Psoas muscle (tissue), 8 donors: ENCODE results near the gene AMBRA1. TPM values are rescaled to one million over a fixed set of nuclear protein-coding genes. Genes with fewer than 3 reads are reported as not detected.
"Not testable (repeated sequence)": the region's sequence is repeated elsewhere in the genome, so short reads cannot be mapped to it uniquely, and the experiment has no call there.

Experiments
- ATAC-seq, 4 donors: fragments of 200-7000 bp; cut with Tn5 transposase; one replicate each; pipeline ENCODE4 v1.9.1; 2020; ENCODE audit warnings: moderate library complexity in 3 of 4, mild to moderate bottlenecking in 2 of 4
- DNase-seq, 2 donors: peaks; one replicate each; pipeline ENCODE4 v3.0.0-alpha.2; 2020
- H3K27ac ChIP-seq: fragments of 200-600 bp; one replicate; pipeline ENCODE4 v1.8.0; 2022
- H3K27me3 ChIP-seq, 3 donors: fragments of 200-600 bp in 1 of 3; one replicate each; pipeline versions ENCODE4 v1.6.1 to v1.8.0; 2013 to 2022; ENCODE audit warnings: low read length in 2 of 3, mild to moderate bottlenecking in 2 of 3, moderate library complexity in 1 of 3; ENCODE audit not compliant: insufficient read depth in 3 of 3
- H3K36me3 ChIP-seq, 2 donors: fragments of 200-600 bp in 1 of 2; one replicate each; pipeline versions ENCODE4 v1.6.1 to v1.8.0; 2013 to 2022; ENCODE audit warnings: low read depth in 1 of 2, mild to moderate bottlenecking in 1 of 2, moderate library complexity in 1 of 2; ENCODE audit not compliant: insufficient read depth in 1 of 2
- H3K4me1 ChIP-seq: fragments of 200-600 bp; one replicate; pipeline ENCODE4 v1.8.0; 2022
- H3K4me3 ChIP-seq: fragments of 200-600 bp; one replicate; pipeline ENCODE4 v1.8.0; 2022; ENCODE audit warnings: mild to moderate bottlenecking
- H3K9me3 ChIP-seq: fragments of 200-600 bp; one replicate; pipeline ENCODE4 v1.8.0; 2022
- WGBS, 3 donors: extraction: QIAGEN DNeasy Blood & Tissue Kit; methylation state at CpG; one replicate each; pipeline versions ENCODE4 v1.1.6 to v1.1.7; 2013; 5-methylcytosine and 5-hydroxymethylcytosine counted together
- intact Hi-C, 2 donors: fragments of 100-400 bp; cut with DNase I; formaldehyde crosslinking; loops; one replicate each; pipeline versions ENCODE4 v1.11.0 to v1.14.2; 2022
- polyA plus RNA-seq, 3 donors: library from polyadenylated mRNA; stranded (reverse); fragments of 200-250 nt; gene quantifications; one replicate each; pipeline ENCODE4 v1.2.3, GENCODE V29; 2013
- total RNA-seq, 4 donors: library from RNA; stranded (reverse); fragmentation: NEBNext Ultra II Directional in 2 of 4; extraction: Animal tissue kit (Norgen Biotek cat#: 25700) in 2 of 4; gene quantifications; one replicate each; pipeline versions ENCODE4 v1.2.1 to v1.2.4, GENCODE V29; 2021 to 2023
- TF ChIP-seq, protein P1 (sequence below): fragments of 200-600 bp; IDR thresholded peaks from one replicate; pipeline ENCODE4 v1.8.0; 2022; ENCODE audit warnings: antibody characterized with exemption
- donor health status: healthy with polysubstance abuse.
- donor health status: DM: no; HTN: no; CAD: no; lungs with moderate emphysema.
- donor health status: Bipolar disorder and iron deficiency.
- donor health status: healthy.
- donor health status: DM: yes; HTN: yes; CAD: no.
- donor health status: DM: no; HTN: no; CAD: no.
- donor health status: DM: no; HTN: no; CAD: no.
- donor health status: DM: yes; HTN: yes; CAD: no.

The AMBRA1 gene
- total and polyA plus RNA-seq, 7 donors = 5.1 to 23.5 (median 10.8) TPM

DNA sequence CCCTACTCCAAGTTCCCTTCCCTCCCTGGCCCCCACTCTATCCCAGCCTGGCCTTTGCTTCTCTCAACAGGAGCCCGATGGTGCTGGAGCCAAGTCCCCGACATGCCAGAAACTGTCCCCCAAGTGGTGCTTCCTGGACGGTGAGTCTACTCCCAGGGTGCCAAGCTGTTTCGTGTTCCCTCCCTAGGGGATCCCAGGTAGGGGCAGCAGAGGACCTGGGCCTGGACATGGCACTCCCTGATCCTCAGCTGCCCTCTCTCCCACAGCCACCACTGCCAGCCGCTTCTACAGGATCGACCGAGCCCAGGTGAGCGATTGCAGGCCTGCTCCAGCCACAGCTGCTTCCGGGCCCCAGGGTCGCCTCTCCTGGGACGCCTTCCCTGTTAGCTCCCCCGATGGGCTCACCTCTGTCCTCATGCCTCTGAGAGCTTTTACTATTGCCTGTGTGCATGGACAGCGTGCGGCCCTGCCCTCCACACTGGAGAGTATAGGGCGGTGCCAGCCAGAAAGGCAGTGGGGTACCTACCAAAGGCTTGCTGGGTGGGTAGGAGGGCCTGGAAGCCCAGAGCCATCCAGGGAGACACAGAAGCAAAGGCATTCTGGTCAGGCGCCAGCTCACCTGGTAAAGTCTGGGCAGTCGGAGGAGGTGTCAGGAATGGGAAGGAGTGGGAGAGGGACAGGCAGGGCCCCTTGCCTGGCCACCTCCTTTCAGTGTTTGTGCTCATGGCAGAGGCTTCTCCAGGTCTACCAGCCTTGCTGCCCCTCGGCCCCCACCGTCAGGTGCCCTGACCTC, 217.4 kb downstream of the AMBRA1 start:
- TF ChIP-seq, protein P1, sequence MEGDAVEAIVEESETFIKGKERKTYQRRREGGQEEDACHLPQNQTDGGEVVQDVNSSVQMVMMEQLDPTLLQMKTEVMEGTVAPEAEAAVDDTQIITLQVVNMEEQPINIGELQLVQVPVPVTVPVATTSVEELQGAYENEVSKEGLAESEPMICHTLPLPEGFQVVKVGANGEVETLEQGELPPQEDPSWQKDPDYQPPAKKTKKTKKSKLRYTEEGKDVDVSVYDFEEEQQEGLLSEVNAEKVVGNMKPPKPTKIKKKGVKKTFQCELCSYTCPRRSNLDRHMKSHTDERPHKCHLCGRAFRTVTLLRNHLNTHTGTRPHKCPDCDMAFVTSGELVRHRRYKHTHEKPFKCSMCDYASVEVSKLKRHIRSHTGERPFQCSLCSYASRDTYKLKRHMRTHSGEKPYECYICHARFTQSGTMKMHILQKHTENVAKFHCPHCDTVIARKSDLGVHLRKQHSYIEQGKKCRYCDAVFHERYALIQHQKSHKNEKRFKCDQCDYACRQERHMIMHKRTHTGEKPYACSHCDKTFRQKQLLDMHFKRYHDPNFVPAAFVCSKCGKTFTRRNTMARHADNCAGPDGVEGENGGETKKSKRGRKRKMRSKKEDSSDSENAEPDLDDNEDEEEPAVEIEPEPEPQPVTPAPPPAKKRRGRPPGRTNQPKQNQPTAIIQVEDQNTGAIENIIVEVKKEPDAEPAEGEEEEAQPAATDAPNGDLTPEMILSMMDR = no peak
- DNase-seq (no peak), ATAC-seq (no peak)
- Histone ChIP-seq H3K4me3 (no peak overlapping the region), H3K9me3 (no peaks in the 10 kb centered on the region), H3K27ac (no peak overlapping the region), H3K27me3 (peaks cover 0 to 8% (median 7%) of the 10 kb centered on the region in 3 donors), H3K4me1 (peaks cover 6% of the 10 kb centered on the region), H3K36me3 (peaks cover 10 to 76% of the 10 kb centered on the region in 2 donors)
- intact Hi-C loops = no loop called here
- 83 to 85% (median 84%) methylated on average over 17 to 19 of the region's 19 CpGs for WGBS, 3 donors

DNA sequence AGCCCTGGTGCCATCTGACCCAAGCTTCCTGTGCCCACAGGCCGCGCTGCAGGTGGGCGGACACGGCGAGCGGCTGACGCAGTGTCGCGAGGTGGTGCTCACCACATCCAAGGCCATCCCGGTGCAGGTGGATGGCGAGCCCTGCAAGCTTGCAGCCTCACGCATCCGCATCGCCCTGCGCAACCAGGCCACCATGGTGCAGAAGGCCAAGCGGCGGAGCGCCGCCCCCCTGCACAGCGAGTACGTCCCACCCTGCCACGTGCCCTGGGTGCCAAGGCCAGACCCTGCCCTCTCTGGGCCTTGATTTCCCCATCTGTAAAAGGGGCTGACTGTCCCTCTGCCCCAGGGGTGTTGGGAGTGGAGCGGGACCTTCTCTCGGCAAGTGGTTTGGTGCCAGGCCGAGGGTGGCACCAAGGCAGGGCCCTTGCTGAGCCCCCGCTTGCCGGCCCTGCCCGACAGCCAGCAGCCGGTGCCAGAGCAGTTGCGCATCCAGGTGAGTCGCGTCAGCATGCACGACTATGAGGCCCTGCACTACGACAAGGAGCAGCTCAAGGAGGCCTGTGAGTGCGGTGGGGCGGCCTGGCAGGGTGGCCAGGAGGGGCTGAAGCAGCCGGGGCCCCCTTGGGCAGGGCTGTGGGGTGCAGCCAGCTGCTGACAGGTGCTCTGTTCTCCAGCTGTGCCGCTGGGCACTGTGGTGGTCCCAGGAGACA, 218.3 kb downstream of the AMBRA1 start:
- H3K9me3 ChIP-seq = no peaks in the 10 kb centered on the region
- no peak overlapping the region for H3K27ac ChIP-seq
- ATAC-seq (no peak), DNase-seq (no peak)
- intact Hi-C loops = no loop called here
- H3K36me3 ChIP-seq = peaks cover 10 to 85% of the 10 kb centered on the region in 2 donors
- no peak overlapping the region for H3K4me3 ChIP-seq
- peaks cover 0 to 2% (median 0%) of the 10 kb centered on the region in 3 donors for H3K27me3 ChIP-seq
- TF ChIP-seq, protein P1 = no peak
- 87 to 90% (median 90%) methylated on average over 35 to 38 of the region's 38 CpGs for WGBS, 3 donors
- no peaks in the 10 kb centered on the region for H3K4me1 ChIP-seq

DNA sequence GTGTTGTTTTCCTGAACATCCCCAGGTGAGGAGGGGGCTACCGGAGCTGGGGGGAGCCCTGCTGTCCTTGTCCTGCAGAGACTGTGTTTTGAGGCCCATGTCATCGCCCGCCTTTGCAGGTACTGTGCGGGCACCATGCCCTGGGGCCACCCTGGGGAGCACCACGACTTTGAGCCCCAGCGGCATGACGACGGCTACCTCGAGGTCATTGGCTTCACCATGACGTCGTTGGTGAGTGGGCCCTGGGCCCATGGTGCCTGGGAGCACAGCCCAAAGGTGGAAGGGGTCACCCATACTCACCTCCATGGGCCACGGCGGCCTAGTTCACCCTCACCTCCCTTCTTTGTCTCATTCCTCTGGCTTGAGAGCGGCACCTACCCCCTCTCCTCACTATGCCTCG, 219.0 kb downstream of the AMBRA1 start:
- intact Hi-C loops = no loop called here
- WGBS, 3 donors = 80 to 91% (median 88%) methylated on average over 14 to 15 of the region's 15 CpGs
- TF ChIP-seq, protein P1 = no peak
- Histone ChIP-seq H3K36me3 (peaks cover 13 to 92% of the 10 kb centered on the region in 2 donors), H3K4me3 (no peak overlapping the region), H3K27me3 (no peaks in the 10 kb centered on the region), H3K4me1 (no peaks in the 10 kb centered on the region), H3K9me3 (no peaks in the 10 kb centered on the region), H3K27ac (no peak overlapping the region)
- DNase-seq (no peak), ATAC-seq (no peak)

DNA sequence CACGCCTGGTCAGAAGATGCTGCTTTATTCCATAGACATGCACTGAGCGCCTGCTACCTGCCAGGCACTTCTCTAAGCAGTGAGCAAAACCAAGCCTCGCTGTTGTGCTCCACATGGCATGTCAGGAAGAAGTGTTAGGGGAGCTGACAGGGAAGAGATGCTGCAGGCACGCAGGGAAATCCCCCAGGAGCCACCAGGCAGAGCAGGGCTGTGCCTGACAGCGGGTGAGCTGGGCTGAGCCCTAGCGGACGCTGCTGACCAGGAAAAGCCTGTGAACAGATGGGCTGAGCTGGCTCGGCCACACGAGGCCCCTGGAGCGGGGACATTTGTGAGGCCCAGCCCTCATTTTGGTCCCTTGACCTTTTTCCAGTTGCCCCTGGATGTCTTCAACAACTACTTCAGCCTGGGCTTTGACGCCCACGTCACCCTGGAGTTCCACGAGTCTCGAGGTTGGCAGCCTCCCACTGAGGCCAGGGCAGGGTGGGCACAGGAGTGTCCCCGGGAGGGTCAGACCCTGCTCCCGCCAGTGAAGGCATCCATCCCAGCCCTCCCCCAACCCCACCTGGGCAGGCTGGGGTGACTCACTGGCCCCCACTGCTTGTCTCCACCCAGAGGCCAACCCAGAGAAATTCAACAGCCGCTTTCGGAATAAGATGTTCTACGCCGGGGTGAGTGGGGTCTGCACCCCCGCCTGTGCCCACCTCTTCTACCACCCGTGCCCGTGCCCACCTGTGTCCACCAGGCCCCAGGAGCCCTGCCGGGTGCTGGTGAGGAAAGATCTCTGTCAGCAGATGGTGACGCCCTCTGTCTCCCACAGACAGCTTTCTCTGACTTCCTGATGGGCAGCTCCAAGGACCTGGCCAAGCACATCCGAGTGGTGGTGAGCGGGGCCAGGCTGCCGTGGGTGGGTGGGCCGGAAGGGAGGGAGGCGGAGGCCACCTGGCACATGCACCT, 219.8 kb downstream of the AMBRA1 start:
- DNase-seq (peak in 1 of 2 donors; percentile 45), ATAC-seq (no peak)
- Histone ChIP-seq H3K4me3 (no peak overlapping the region), H3K27me3 (no peaks in the 10 kb centered on the region), H3K4me1 (no peaks in the 10 kb centered on the region), H3K27ac (no peak overlapping the region), H3K36me3 (peaks cover 15 to 96% of the 10 kb centered on the region in 2 donors), H3K9me3 (no peaks in the 10 kb centered on the region)
- intact Hi-C loops = no loop called here
- 82 to 84% (median 83%) methylated on average over 25 to 30 of the region's 30 CpGs for WGBS, 3 donors
- TF ChIP-seq, protein P1 = no peak

DNA sequence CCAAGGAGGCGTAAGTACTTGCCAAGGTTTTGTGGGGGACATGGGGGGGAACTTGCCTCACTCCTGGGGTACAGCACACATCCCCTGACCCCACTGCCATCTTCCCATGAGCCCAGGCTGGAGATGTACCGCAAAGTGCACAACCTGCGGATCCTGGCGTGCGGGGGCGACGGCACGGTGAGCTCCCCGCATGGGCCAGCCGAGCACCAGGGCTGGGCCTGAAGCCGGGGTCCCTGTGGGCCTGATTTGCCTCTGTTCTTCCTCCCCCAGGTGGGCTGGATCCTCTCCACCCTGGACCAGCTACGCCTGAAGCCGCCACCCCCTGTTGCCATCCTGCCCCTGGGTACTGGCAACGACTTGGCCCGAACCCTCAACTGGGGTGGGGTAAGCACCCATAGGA, 221.3 kb downstream of the AMBRA1 start:
- H3K27me3 ChIP-seq, intact Hi-C loops, DNase-seq, H3K27ac ChIP-seq, H3K4me1 ChIP-seq, H3K9me3 ChIP-seq, ATAC-seq, H3K4me3 ChIP-seq: not testable (repeated sequence)
- peaks cover 10 to 99% of the 10 kb centered on the region in 2 donors for H3K36me3 ChIP-seq
- WGBS, 3 donors = 87 to 90% (median 88%) methylated on average over 13 to 15 of the region's 15 CpGs
